Dermis blood vessel endothelial cell (primary cell): ENCODE results near the gene INHBB. TPM values are rescaled to one million over a fixed set of nuclear protein-coding genes. Genes with fewer than 3 reads are reported as not detected.
"Not testable (repeated sequence)": the region's sequence is repeated elsewhere in the genome, so short reads cannot be mapped to it uniquely, and the experiment has no call there.

Source experiments
- DNase-seq: peaks from one replicate; pipeline ENCODE4 v3.0.0; 2010
- total RNA-seq: library from RNA; depleted of rRNA; stranded (reverse); fragments of >200 nt; gene quantifications from 2 replicates; pipeline ENCODE4 v1.2.3, GENCODE V29; 2014

Gene INHBB
- total RNA-seq = 8.5 and 11.8 TPM in 2 replicates

DNA sequence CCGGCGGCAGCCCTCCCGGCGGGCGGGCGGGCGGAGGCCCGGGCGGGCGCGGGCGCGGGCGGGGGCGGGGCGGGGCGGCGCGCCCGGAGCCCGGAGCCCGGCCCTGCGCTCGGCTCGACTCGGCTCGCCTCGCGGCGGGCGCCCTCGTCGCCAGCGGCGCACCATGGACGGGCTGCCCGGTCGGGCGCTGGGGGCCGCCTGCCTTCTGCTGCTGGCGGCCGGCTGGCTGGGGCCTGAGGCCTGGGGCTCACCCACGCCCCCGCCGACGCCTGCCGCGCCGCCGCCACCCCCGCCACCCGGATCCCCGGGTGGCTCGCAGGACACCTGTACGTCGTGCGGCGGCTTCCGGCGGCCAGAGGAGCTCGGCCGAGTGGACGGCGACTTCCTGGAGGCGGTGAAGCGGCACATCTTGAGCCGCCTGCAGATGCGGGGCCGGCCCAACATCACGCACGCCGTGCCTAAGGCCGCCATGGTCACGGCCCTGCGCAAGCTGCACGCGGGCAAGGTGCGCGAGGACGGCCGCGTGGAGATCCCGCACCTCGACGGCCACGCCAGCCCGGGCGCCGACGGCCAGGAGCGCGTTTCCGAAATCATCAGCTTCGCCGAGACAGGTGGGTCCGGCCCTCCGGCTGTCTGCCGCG is at the start of gene INHBB:
Gene INHBB (plus strand): TSS at position 111 of the 641 bp plus-strand sequence. CDS start 53 bp downstream, at position 164.
- DNase-seq = peak; percentile 36

DNA sequence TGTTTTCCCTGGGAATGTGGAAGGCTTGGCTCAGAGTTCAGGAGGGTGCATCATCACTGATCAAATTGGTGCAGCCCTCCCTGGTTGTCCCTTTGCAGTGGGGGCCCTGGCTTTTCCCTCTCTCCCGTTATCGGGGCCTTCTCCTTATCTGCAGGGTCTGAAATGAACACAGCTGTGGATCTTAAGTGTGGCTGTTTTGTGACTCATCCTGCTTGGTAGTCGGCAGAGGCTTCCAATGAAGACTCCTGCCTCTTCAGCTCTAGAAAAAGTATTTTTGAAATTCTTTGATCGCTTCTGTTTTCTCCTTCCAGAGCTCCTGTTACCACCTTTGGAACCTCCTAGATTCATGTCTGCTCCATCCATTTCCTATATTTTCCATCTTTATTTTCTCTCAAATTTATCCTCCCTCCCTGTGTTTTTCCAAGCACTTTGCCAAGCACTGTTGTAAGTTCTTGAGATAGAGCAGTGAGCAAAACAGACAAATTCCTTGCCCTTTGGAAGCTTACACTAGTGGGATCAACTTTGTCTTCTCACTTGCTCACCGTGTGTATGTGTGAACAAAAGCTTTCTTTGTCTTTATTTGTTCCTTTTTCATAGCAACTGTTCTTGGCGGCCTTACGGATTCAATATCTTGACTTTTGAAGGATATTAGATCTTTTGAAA is 47.6 kb upstream of the INHBB start:
- DNase-seq = no peak

DNA sequence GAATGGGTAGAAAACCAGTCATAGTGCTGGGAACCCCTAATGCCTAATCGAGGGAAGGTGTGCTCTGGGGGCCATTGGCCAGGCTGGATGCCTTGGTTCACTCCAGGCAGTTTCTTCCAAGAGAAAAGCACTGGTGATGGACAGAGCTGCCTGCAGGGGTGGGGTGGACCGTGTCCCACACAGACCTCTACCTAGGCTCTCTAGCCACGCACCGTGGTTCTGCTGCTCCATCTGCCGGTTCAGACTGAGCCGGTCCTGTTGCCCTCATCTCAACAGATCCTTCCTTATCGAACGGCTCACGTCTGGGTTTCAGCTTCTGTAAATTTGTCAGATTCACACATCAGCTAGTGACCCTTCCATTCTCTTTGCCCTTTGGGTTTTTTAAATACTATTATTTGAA is 46.9 kb upstream of the INHBB start:
- no peak for DNase-seq

DNA sequence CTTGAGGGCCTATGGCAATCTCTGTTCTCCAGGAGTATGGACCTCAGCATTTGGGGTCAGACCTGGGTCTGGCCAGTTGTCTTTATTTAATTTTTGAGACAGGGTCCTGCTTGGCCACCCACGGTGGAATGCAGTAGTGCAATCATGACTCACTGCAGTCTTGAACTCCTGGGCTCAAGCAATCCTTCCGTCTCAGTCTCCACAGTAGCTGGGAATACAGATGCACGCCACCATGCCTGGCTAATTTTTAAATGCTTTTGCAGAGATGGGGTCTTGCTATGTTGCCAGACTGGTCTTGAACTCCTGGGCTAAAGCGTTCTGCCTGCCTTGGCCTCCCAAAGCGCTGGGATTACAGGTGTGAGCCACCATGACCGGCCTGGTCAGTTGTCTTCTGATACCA is 46.4 kb upstream of the INHBB start:
- no peak for DNase-seq

DNA sequence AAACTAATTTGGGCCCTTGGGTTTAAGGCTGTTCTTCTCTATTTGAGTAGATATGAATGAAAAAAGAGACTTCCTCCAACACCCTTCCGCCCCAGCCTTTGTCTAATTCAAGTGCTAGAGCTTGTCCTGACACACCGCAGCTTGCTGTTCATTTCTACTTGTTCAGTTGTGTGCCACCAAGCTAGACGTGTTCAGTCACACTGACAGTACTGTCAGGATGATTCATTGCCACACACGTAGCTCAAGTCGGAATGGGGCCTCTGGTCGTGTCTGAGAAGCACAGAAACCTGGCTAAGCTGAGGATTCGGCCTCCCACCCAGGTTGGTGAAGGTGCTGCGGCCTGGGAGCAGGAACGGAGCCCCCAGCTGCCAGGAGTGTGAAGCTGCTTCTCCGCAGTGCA is 45.6 kb upstream of the INHBB start:
- no peak for DNase-seq

DNA sequence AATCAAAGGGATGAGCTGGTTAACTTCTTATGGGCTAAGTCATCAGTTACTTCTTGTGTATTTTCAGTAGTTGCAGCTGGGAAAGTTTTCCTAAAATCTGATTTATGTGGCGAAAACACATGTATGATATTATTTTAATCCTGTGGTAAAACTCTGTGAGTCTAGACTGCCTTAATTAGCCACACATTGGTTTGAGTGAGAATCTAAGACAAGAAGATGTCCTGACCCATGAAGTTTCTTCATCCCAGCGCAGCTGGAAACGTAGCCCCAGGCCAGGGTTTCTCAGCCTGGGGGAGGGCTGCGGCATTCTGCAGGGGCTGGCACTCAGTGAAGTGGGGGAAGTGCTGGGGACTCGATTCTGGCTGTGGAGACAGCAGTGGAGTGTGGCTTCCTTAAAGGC is 44.7 kb upstream of the INHBB start:
- DNase-seq = no peak

DNA sequence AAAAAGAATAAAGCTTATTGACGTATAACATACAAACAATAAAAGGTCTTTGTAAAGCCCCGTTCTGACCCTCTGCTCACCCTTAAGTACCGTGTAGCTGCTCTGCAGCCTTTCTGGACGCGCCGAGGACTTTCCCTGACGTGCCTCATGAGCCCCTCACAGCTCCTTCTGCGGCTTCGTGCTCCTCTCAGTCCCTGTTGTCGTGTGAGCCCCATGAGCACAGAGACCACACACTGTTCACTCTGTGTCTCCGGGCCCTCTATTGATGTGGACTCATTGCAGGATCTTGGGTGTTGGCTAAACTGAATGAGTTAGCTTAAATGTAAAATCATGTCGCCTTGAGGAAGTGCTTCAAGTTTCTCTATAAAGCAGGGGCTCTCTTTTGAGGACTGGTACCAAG is 43.6 kb upstream of the INHBB start:
- no peak for DNase-seq

DNA sequence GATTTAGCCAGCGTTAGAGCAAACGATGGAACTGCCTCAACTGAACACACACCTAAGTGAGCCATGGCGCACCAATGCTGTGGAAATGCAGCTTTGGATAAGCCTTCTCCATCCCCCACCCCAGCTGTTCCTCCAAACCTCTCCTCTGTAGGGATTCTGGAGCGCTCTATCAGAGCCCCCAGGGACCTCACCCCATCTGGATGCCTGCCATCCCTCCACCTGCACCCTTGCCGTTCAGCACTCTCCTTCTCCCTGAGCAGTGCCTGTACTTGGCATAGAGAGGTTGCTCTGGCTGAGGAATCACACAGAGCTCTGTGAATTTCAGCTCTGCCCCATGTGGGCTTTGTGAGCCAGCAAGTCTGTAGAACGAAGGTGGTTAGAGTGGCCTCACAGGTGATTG is 42.8 kb upstream of the INHBB start:
- DNase-seq = no peak

DNA sequence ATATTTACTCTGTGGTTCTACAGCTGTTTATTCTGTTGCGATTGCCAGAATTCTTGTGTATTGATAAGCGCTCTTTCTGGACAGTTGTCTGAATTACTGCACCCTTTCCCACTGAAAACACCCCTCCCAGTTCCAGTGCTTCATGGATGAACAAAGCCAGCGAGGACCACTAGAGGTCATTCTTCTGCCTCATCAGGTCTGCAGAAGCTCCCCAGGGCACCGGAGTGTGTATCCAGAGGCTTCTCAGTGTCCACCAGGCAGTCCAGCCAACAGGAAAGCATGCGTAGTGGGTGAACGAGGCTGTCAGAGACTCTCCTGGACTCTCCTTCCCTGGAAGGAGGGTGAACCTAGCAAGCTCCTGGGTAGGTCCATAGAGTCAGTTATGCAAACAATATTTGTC is 40.6 kb upstream of the INHBB start:
- peak; percentile 41 for DNase-seq

DNA sequence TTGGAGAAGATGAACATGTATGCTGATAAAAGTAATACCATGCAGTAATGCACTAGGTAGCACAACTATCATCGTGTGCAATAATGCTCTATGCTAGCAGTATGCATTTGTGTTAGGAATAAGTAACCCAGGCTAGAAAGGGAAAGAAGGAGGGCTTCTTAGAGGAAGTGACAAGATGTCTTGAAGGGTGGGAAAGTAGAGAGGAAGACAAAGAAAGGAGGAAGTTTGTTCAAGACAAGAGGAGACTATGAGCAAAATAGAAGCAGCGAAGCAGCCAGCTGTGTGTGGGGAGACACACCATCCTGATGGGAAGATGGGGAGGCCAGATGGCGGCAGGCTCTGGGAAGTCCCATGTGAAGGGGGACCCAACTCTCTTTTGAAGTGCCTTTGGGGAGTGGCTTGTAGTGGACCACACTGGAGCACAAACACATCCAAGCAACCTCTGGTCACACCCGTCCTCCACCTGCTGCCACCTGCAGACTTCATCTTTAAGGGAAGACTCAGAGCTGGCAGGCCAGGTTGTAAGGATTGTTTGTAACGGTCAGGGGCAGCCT is 39.9 kb upstream of the INHBB start:
- DNase-seq = no peak

DNA sequence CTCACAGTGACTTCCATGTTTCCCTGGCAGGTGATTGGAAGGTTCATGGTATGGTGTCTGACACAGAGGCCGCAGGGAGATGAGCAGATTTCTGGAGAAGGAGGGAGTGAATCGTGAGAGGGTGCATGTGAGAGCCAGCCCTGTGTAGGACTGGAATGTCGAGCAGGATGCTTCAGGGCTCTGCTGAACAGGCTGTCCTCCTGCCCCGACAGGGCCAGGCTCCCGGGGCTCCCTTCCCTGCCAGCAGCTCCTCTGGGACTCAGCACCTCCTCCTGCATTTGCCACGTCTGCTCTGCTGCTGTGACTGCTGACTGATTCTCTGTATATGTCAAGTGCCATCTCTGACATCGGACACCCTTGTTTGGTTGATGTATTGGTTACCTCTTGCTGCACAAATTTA is 38.5 kb upstream of the INHBB start:
- DNase-seq = no peak

DNA sequence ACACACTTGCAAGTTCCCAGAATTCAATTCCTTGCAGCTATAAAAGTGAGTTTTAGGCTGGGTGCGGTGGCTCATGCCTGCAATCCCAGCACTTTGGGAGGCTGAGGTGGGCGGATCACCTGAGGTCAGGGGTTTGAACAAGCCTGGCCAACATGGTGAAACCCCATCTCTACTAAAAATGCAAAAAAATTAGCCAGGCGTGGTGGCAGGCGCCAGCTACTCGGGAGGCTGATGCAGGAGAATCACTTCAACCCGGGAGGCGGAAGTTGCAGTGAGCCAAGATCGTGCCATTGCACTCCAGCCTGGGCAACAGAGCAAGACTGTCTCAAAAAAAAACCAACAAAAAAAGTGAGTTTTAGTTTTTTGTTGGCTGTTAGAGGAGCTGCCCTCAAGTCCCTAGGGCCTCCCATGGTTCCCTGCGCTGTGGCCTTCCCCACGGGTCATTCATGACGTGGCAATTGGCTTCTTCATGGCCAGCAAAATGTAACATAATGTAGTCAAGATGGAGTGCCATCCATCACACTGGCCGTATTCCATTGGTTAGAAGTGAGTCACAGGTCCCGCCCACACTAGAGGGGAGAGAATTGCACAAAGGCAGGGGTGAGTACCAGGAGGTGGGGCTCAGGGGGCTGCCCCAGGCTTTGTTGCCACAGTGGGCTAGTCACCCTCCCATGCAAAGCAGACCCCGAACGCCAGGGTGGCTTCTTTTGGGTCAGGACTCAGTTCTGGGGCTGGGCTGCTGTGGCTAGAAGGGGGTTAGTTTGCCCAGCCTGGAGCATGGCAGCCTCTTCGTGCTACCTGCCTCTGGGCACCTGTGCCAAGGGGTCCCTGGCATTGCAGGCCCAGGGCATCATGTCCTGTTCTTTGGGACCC is 37.7 kb upstream of the INHBB start:
- no peak for DNase-seq

DNA sequence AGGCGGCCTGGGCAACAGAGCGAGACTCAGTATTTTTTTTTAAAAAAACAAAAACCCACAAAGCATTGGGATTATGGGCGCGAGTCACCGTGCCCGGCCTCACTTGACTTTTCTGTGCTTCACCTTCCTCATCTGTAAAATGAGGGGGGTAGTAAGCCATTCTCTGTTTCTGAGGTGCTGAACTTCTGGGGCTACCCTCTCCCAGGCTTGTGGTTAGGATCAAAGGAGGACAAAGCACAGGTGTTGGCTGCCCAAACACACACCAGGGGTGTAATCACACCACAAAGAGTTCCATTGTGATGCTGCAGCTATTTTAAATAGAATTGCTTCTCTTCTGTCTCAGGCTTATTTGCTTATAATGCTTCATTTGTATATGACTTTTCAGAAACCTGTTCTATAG is 35.8 kb upstream of the INHBB start:
- no peak for DNase-seq

DNA sequence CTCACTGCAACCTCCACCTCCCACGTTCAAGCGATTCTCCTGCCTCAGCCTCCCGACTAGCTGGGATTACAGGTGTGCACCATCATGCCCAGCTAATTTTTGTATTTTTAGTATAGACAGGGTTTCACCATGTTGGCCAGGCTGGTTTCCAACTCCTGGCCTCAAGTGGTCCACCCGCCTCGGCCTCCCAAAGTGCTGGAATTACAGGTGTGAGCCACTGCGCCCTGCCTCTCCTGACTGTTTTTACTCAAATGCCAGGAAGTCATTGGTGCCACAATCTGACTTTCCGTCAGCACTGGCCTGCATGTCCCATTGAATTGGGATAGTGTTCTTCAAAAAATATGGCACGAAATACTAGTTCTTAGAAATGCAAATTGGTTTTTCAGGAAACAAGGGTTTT is 35.1 kb upstream of the INHBB start:
- not testable (repeated sequence) for DNase-seq

DNA sequence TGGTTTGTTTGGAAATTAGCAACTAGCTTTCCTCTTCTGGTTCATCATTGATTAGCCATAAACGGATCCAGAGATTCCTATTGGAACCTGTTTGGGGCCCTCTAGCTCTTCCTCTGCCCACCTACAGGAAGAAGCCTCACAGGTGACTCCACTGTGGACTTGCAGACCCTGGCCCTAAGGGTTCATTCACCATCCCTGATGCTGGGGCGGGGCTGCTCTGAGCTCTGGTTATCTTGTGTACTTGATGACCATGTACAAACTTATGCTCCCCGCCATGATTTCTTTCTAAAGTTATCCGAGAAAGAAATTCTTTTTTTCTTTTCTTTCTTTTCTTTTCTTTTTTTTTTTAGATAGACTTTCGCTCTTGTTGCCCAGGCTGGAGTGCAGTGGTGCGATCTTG is 33.9 kb upstream of the INHBB start:
- no peak for DNase-seq

DNA sequence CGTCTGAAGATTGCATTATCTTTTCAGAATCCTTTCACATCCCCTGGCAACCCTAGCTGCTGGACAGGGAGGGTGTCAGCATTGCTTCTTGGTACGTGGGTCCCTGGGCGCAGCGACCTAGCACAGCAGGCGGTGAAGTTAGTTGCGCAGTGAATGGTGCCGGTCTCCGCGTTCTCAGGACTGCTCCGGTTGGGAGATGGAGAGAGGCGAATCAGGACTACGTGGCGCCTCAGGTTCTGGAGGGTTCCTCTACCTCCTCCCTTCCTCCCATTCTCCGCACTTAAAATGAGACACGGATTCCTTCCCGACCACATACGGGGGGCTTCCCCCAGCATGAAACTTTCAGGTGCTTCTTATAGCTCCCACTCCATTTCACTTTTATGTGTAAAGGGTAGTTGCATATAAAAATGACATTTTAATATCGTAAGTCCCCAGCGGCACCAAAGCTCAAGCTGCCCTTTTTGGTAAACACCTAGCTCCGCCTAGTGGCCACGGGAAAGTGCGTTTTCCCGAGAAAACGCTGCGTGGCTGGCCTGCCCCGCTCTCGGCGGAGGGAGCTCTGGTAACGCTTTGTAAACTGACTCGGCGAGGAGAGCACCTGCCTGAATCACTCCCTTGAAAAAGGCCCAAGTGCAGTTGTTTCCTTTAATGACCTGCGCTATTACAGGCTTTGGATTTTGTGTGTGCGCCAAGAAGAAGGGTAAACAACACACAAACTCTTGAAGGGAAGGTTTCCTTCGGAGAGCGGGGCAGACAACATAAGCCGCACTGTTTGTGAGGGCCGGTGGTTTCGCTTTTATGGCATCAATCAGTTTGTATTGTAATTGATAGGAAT is 32.9 kb upstream of the INHBB start:
- DNase-seq = peak; percentile 91

DNA sequence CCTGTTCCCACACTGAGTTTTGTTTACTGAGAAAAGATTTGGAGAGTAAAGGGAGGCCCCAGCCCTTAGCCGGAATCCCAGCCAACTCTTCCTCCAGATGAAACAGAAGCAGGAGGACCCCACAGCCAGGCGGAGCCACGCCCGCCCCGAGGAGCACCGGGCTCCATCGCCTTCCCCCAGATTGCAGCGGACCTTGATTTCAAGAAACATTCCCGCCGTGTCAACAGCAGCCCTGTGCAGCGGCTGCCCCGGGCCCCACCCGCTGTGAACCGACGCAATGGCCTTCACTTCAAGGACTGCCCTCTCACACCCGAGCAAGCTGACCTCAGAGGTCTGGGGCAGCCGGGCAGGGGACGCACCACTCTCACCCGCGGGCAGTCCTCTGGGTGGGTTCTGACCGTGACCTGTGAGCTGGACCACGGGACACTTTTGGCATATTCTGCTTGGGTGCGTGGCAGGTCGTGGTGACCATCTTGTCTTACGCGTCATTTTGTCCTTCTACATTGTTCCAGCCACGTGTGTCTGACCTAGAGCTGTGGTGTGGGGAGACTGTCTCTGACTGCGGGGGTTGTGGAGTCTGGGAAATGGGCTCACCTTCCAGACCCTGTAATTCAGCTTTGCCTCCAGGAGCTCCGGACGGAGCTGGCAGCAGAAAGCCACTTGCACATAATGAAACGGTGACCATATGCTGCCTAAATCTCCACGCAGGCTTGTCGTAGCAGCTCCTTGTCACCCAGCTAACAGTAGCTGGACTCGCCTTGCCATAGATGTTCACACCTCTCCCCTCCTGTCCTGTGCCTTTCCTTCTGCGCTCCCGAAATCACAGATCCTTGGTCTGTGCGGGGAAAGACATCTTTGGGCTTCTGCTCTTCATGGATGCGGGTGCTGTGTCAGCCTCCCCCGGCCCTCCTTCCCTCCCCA is 32.0 kb upstream of the INHBB start:
- no peak for DNase-seq

DNA sequence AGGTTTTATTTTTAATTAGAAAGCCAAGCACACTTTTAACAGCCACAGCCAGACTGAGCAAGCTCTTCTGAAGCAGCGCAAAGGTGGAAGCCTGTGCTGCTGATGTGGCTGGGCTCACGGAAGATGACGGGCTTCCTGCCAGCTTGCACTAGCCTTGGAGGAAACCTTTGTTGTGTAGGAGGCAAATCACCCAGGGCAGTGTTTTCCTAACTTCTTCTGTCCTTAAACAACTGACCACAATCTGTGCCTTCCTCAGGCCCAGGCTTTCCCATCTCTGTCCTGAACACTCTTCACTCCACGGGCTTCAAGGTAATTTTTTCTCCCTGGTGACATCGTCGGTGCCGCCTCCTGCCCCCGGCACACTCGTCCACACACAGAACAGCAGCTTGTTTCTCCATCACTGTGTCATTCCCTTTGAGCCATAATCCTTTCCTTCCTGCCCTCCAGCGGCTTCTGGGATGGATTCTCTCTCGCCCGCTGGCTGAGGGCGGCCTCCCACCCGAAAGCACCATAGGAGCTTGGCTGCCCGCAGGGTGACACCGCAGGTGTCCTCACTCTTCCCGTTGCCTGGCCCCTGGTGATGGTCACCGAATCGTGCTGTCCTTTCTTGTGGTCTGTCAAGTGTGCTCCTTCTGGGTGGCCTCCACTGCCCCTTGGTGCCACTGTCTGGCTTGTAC is 31.1 kb upstream of the INHBB start:
- DNase-seq = peak; percentile 84

DNA sequence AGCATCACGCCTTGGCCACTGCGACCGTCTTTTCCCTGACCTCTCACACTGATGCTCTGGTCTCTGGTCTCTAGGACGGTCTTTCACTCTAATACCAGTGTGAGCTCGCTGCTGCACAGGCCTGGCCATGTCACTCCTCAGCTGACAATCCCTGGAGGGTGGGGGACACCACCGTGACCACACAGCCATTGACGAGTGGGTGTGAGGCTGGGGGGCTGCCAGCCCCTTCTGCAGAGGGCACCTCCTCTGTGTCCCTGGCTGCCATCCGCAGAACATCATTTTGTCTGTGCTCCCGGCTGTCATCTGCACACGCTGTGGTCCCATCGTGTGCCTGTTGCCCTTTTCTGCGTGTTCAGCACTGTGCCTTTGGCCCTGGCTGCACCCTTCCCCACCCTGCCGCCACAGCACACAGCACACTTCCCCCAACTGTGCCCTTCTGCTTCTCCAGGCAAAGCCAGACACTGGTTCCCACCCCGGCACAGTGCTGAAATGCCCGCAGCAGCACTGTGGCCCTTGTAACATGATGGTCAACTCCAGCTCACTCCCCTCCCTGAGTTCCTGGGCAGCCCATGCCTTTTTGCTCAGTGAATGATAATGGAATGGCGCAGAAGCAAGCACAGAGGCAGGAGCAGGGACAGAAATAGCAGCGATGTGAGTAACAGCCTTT is 30.4 kb upstream of the INHBB start:
- DNase-seq = no peak

DNA sequence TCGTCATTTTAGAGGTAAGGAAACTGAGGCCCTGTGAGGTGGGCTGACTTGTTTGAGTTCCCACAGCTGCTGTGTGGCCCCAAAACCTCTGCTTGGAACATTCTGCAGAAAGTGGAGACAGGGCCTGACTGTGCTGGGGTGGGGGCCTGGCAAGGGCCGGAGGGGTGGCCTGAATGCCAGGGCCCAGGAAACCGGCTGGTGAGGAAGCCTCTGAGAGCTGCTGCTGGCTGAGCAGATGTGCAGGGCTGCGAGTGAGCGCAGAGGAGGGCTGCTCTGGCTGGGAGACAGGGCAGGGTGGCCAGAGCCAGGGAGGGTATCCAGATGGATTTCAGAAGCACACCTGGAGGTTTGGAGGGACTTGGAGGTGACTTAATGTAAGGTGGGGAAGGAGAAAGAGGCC is 29.9 kb upstream of the INHBB start:
- DNase-seq = no peak
